ENCODE results near the gene A2M. TPM values are rescaled to one million over a fixed set of nuclear protein-coding genes. Genes with fewer than 3 reads are reported as not detected.

The A2M gene
- total and polyA plus RNA-seq, 10 of the 15 experiments (the other 5 are each of a cell fraction or from before 2014, with no cell fraction given) = 0.03 to 3.5 (median 0.20) TPM; not detected in 5

- no peak overlapping the region for H3K27ac ChIP-seq (ENCODE audit: control insufficient read depth, insufficient read depth)
- no peaks in the 10 kb centered on the region for H3K36me3 ChIP-seq (ENCODE audit: control insufficient read depth in 2 of 2, insufficient read depth in 2 of 2, low read length in 1 of 2)
- in situ Hi-C loops (cut with MboI) = no loop called here
- WGBS (ENCODE audit: insufficient coverage, insufficient replicate concordance, low lambda C conversion rate, missing lambda C conversion rate) = 51% methylated on average over 30 of the region's 45 CpGs
- ChIA-PET RAD21 (ENCODE audit: unreplicated experiment) (no interaction called here), SMC1A (ENCODE audit: uncharacterized antibody, unreplicated experiment) (no interaction called here), POLR2A (no interaction called here), CTCF (no interaction called here)
- no peak for TF ChIP-seq RUNX3 (IDR thresholded peaks at IDR 0.05; ENCODE audit: low read length)
- peaks cover 6% of the 10 kb centered on the region; the same call in 1 of the 3 replicates for H3K9me3 ChIP-seq (replicated peaks; ENCODE audit: control insufficient read depth, insufficient read depth, low read length)
- H3K4me1 ChIP-seq (ENCODE audit: control insufficient read depth, insufficient read depth, low read length) = no peaks in the 10 kb centered on the region
- intact Hi-C loops (cut with micrococcal nuclease; ENCODE audit: unreplicated experiment) = no loop called here
- no peak overlapping the region for H3K9ac ChIP-seq (ENCODE audit: control insufficient read depth, insufficient read depth, low read length)
- no peak overlapping the region for H3K4me3 ChIP-seq
- no TSS peak for BruUV-seq (replicated peaks)
- FAIRE-seq (no peak), ATAC-seq (no peak), DNase-seq (ENCODE audit: low read depth, low spot score) (no peak)
- peaks cover 0 to 4% of the 10 kb centered on the region in 2 experiments; a peak in 3 of 4 replicates for H3K27me3 ChIP-seq (replicated peaks in 1 of 2; ENCODE audit: control insufficient read depth in 2 of 2, insufficient read depth in 2 of 2, low read length in 1 of 2)
- peak overlapping the region; percentile 68 for H3K4me2 ChIP-seq (ENCODE audit: control insufficient read depth, insufficient read depth)
- no peak overlapping the region for H2AFZ ChIP-seq (ENCODE audit: control insufficient read depth, low read depth, low read length)
- no peaks in the 10 kb centered on the region for H4K20me1 ChIP-seq (ENCODE audit: control insufficient read depth, insufficient read depth)
- no peaks in the 10 kb centered on the region for H3K79me2 ChIP-seq (ENCODE audit: control insufficient read depth, insufficient read depth, low read length)
These were observed 50.7 kb downstream of the A2M start for GRCh38 chr12:9064815-9065606.

GRCh38 chr12:9064201-9064814, 51.4 kb downstream of the A2M start:
- no peaks in the 10 kb centered on the region for H3K4me1 ChIP-seq (ENCODE audit: control insufficient read depth, insufficient read depth, low read length)
- H3K79me2 ChIP-seq (ENCODE audit: control insufficient read depth, insufficient read depth, low read length) = no peaks in the 10 kb centered on the region
- FAIRE-seq = no peak
- H2AFZ ChIP-seq (ENCODE audit: control insufficient read depth, low read depth, low read length) = peak overlapping the region; percentile 47
- H3K9ac ChIP-seq (ENCODE audit: control insufficient read depth, insufficient read depth, low read length) = no peak overlapping the region
- no peak for DNase-seq (ENCODE audit: low read depth, low spot score)
- H3K4me2 ChIP-seq (ENCODE audit: control insufficient read depth, insufficient read depth) = peak overlapping the region; percentile 68
- in situ Hi-C loops (cut with MboI) = no loop called here
- no peak for ATAC-seq
- RAD21 ChIA-PET (ENCODE audit: unreplicated experiment) = no interaction called here
- CTCF ChIA-PET = interaction anchor here (0.7 kb wide), 1 partner anchor 15 kb away, joined by 3 read pairs; no protein-coding TSS in a partner anchor
- no peaks in the 10 kb centered on the region for H3K36me3 ChIP-seq (ENCODE audit: control insufficient read depth in 2 of 2, insufficient read depth in 2 of 2, low read length in 1 of 2)
- WGBS (ENCODE audit: insufficient coverage, insufficient replicate concordance, low lambda C conversion rate, missing lambda C conversion rate) = 45% methylated on average over 36 of the region's 51 CpGs
- POLR2A ChIA-PET = no interaction called here
- peaks cover 6% of the 10 kb centered on the region; the same call in 1 of the 3 replicates for H3K9me3 ChIP-seq (replicated peaks; ENCODE audit: control insufficient read depth, insufficient read depth, low read length)
- no peak overlapping the region for H3K27ac ChIP-seq (ENCODE audit: control insufficient read depth, insufficient read depth)
- SMC1A ChIA-PET (ENCODE audit: uncharacterized antibody, unreplicated experiment) = no interaction called here
- H3K27me3 ChIP-seq (replicated peaks in 1 of 2; ENCODE audit: control insufficient read depth in 2 of 2, insufficient read depth in 2 of 2, low read length in 1 of 2) = peaks cover 0 to 4% of the 10 kb centered on the region in 2 experiments; a peak in 3 of 4 replicates
- intact Hi-C loops (cut with micrococcal nuclease; ENCODE audit: unreplicated experiment) = no loop called here
- H4K20me1 ChIP-seq (ENCODE audit: control insufficient read depth, insufficient read depth) = no peaks in the 10 kb centered on the region
- 0 out of 2 replicates have a peak overlapping the region, but pooled peaks have one; percentile 20 for H3K4me3 ChIP-seq
- no TSS peak for BruUV-seq (replicated peaks)
- TF ChIP-seq TBL1XR1 (IDR thresholded peaks at IDR 0.05; ENCODE audit: low read depth, low read length) (no peak), MXI1 (IDR thresholded peaks at IDR 0.05; ENCODE audit: low read depth, low read length) (no peak), CTCF (IDR thresholded peaks at IDR 0.05 in 2 of 3, conservative IDR thresholded peaks at IDR 0.05 in 1 of 3; ENCODE audit: control insufficient read depth in 2 of 3, extremely low read depth in 1 of 3, insufficient read depth in 1 of 3, low read depth in 3 of 3, low read length in 3 of 3) (peak in 2 of 3 experiments; percentile 22 to 23; a peak in 1 of 6 replicates), TAF1 (IDR thresholded peaks at IDR 0.05; ENCODE audit: borderline replicate concordance, low read depth, low read length) (no peak), E2F4 (IDR thresholded peaks at IDR 0.05; ENCODE audit: low read depth, low read length) (no peak), HDGF (IDR thresholded peaks at IDR 0.05) (no peak), ZNF207 (IDR thresholded peaks at IDR 0.05; ENCODE audit: borderline replicate concordance) (no peak), E2F8 (IDR thresholded peaks at IDR 0.05; ENCODE audit: low read depth, partially characterized antibody) (no peak)
